K562 (cell line): ENCODE measurements around the gene SEC61G. TPM values are rescaled to one million over a fixed set of nuclear protein-coding genes. Genes with fewer than 3 reads are reported as not detected.

Experiments used
- ARID2 ChIP-seq: fragments of 450-650 bp; IDR thresholded peaks from 2 replicates; pipeline ENCODE4 v1.6.1; 2017; ENCODE audit warnings: antibody characterized with exemption, mild to moderate bottlenecking
- ATF1 ChIP-seq, 2 experiments: fragments of 450-650 bp in 1 of 2; IDR thresholded peaks; 2 replicates each; pipeline ENCODE4 v1.6.1; 2016; ENCODE audit warnings: missing compliant biosample characterization in 1 of 2, missing genetic modification characterization in 1 of 2
- E2F6 ChIP-seq, 2 experiments: IDR thresholded peaks; 2 replicates each; pipeline ENCODE4 v1.6.1; 2011; ENCODE audit warnings: borderline replicate concordance in 1 of 2, control low read depth in 1 of 2, low read depth in 1 of 2, low read length in 1 of 2, mild to moderate bottlenecking in 1 of 2, mixed read lengths in 1 of 2, moderate library complexity in 1 of 2; ENCODE audit not compliant: insufficient read depth in 1 of 2, insufficient read length in 1 of 2, poor library complexity in 1 of 2, severe bottlenecking in 1 of 2; ENCODE audit errors: extremely low read depth in 1 of 2
- ETV1 ChIP-seq: fragments of 450-650 bp; conservative IDR thresholded peaks from 2 replicates; pipeline ENCODE4 v1.6.1; 2016; ENCODE audit warnings: missing genetic modification characterization, control low read depth, low read depth, missing compliant biosample characterization
- GMEB1 ChIP-seq: fragments of 250-450 bp; sonication (Bioruptor Pico); IDR thresholded peaks from 2 replicates; pipeline ENCODE4 v1.4.0; 2020; ENCODE audit warnings: mild to moderate bottlenecking
- MTA1 ChIP-seq: fragments of 450-650 bp; IDR thresholded peaks from 2 replicates; pipeline ENCODE4 v1.6.1; 2017; ENCODE audit warnings: borderline replicate concordance
- NCOA4 ChIP-seq: fragments of 450-650 bp; IDR thresholded peaks from 2 replicates; pipeline ENCODE4 v1.6.1; 2018; ENCODE audit warnings: mild to moderate bottlenecking; ENCODE audit not compliant: partially characterized antibody
- NFIC ChIP-seq: fragments of 450-650 bp; IDR thresholded peaks from 2 replicates; pipeline ENCODE4 v1.6.1; 2017; ENCODE audit warnings: mild to moderate bottlenecking, inconsistent platforms
- NFXL1 ChIP-seq: fragments of 450-650 bp; formaldehyde crosslinking; IDR thresholded peaks from 2 replicates; pipeline ENCODE4 v1.4.0; 2021; ENCODE audit warnings: mild to moderate bottlenecking
- TAF7 ChIP-seq: fragments of 450-650 bp; IDR thresholded peaks from 2 replicates; pipeline ENCODE4 v1.6.1; 2016; ENCODE audit warnings: missing genetic modification characterization, missing compliant biosample characterization
- TEAD1 ChIP-seq, 2 experiments: fragments of 450-650 bp in 1 of 2; sonication (generic) in 1 of 2; formaldehyde crosslinking; IDR thresholded peaks; 2 replicates each; pipeline versions ENCODE4 v1.4.0 to v1.8.0; 2020 to 2022; ENCODE audit warnings: mild to moderate bottlenecking in 2 of 2, missing genetic modification reagents in 1 of 2
- TGIF2 ChIP-seq: sonication (generic); formaldehyde crosslinking; IDR thresholded peaks from 2 replicates; pipeline ENCODE4 v1.8.1; 2022; ENCODE audit warnings: mild to moderate bottlenecking, missing genetic modification reagents, moderate library complexity
- TOE1 ChIP-seq, 2 experiments: fragments of 450-650 bp in 1 of 2; sonication (generic) in 1 of 2; formaldehyde crosslinking in 1 of 2; IDR thresholded peaks; 2 replicates each; pipeline versions ENCODE4 v1.7.1 to v1.8.0; 2016 to 2022; ENCODE audit warnings: borderline replicate concordance in 2 of 2, mild to moderate bottlenecking in 2 of 2, antibody characterized with exemption in 1 of 2, inconsistent platforms in 1 of 2, low read depth in 1 of 2, missing genetic modification reagents in 1 of 2, moderate library complexity in 1 of 2
- ZBTB1 ChIP-seq: sonication (generic); formaldehyde crosslinking; IDR thresholded peaks from 2 replicates; pipeline ENCODE4 v1.8.1; 2023; ENCODE audit warnings: missing genetic modification reagents, low read depth, mild to moderate bottlenecking, borderline replicate concordance
- ZNF12 ChIP-seq: sonication (generic); formaldehyde crosslinking; IDR thresholded peaks from 2 replicates; pipeline ENCODE4 v1.4.0; 2020; ENCODE audit warnings: mild to moderate bottlenecking, missing genetic modification reagents
- ZNF175 ChIP-seq: fragments of 200-800 bp; sonication (Bioruptor generic); IDR thresholded peaks from 2 replicates; pipeline ENCODE4 v1.6.1; 2016; ENCODE audit warnings: low read depth, mild to moderate bottlenecking, missing genetic modification characterization, missing compliant biosample characterization
- ZNF239 ChIP-seq: fragments of 250-450 bp; sonication (Bioruptor Pico); IDR thresholded peaks from 2 replicates; pipeline ENCODE4 v1.4.0; 2020; ENCODE audit warnings: mild to moderate bottlenecking
- ZNF830 ChIP-seq: fragments of 250-450 bp; sonication (Bioruptor Pico); IDR thresholded peaks from 2 replicates; pipeline ENCODE4 v1.5.0; 2021; ENCODE audit warnings: mild to moderate bottlenecking
- polyA plus RNA-seq, 8 experiments: library from polyadenylated mRNA; depleted of rRNA in 4 of 8; stranded (reverse) in 5 of 8; unstranded in 3 of 8; fragments of >200 nt; fragmentation: Nextera tagmentation in 2 of 8; fragmentation: Illumina TruSeq in 1 of 8; extraction: Ambion mirVana in 2 of 8; extraction: Trizol in 1 of 8; gene quantifications; 2 replicates each; pipeline versions ENCODE4 v1.2.1 to v1.2.3, GENCODE V29; 2011 to 2014; ENCODE audit warnings: inconsistent platforms in 1 of 8, missing spikeins in 1 of 8
- total RNA-seq, 7 experiments: library from RNA; depleted of rRNA in 6 of 7; stranded (reverse); fragments of >200 nt in 6 of 7; fragmentation: Illumina TruSeq in 2 of 7; extraction: Trizol in 2 of 7; gene quantifications; 2 replicates each; pipeline versions ENCODE4 v1.2.1 to v1.2.3, GENCODE V29; 2011 to 2021; ENCODE audit warnings: low replicate concordance in 1 of 7
- TF ChIP-seq, protein P1 (sequence below): sonication (generic); formaldehyde crosslinking; IDR thresholded peaks from 2 replicates; pipeline ENCODE4 v1.8.0; 2022; ENCODE audit warnings: missing genetic modification reagents, mild to moderate bottlenecking, moderate library complexity, borderline replicate concordance
- TF ChIP-seq, protein P2 (sequence below): fragments of 450-650 bp; formaldehyde crosslinking; IDR thresholded peaks from 2 replicates; pipeline ENCODE4 v1.4.0; 2022; ENCODE audit warnings: missing genetic modification characterization

SEC61G gene
- total and polyA plus RNA-seq, 9 of the 15 experiments (the other 6 are each of a cell fraction or from before 2014, with no cell fraction given), result 138 to 565 (median 223) TPM

- TF ChIP-seq ZBTB1 (CRISPR knock-in tag) (0 out of 2 replicates have a peak, but pooled peaks have one; percentile 47), GMEB1 (peak; percentile 74), MTA1 (peak; percentile 58; the same call in 1 of the 2 replicates), E2F6 (IDR thresholded peaks at IDR 0.05; ENCODE audit: borderline replicate concordance in 1 of 2, extremely low read depth in 1 of 2, insufficient read depth in 1 of 2, insufficient read length in 1 of 2, low read depth in 1 of 2, low read length in 1 of 2, poor library complexity in 1 of 2, severe bottlenecking in 1 of 2) (peak; percentile 15 to 65), ZNF830 (CRISPR knock-in tag) (no peak), TEAD1 (CRISPR knock-in tag; IDR thresholded peaks at IDR 0.05) (peak in 1 of 2 experiments; percentile 18; a peak in 1 of 4 replicates), NFXL1 (CRISPR knock-in tag) (no peak), ARID2 (no peak), ZNF239 (no peak), NCOA4 (no peak), ZNF175 (CRISPR knock-in tag) (no peak), ETV1 (tag) (no peak), TOE1 (IDR thresholded peaks at IDR 0.05; ENCODE audit: borderline replicate concordance) (no peak), TOE1 (CRISPR knock-in tag; IDR thresholded peaks at IDR 0.05; ENCODE audit: borderline replicate concordance, low read depth) (no peak), ATF1 (CRISPR knock-in tag; IDR thresholded peaks at IDR 0.05) (0 out of 2 replicates have a peak, but pooled peaks have one; percentile 17), ATF1 (tag; IDR thresholded peaks at IDR 0.05) (peak; percentile 78), ZNF12 (CRISPR knock-in tag) (no peak), TGIF2 (peak; percentile 36; the same call in 1 of the 2 replicates), NFIC (0 out of 2 replicates have a peak, but pooled peaks have one; percentile 6), TAF7 (tag) (peak; percentile 76)
- TF ChIP-seq, protein P1, sequence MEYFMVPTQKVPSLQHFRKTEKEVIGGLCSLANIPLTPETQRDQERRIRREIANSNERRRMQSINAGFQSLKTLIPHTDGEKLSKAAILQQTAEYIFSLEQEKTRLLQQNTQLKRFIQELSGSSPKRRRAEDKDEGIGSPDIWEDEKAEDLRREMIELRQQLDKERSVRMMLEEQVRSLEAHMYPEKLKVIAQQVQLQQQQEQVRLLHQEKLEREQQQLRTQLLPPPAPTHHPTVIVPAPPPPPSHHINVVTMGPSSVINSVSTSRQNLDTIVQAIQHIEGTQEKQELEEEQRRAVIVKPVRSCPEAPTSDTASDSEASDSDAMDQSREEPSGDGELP (CRISPR knock-in tag), result peak; percentile 47; the same call in 1 of the 2 replicates
- TF ChIP-seq, protein P2, sequence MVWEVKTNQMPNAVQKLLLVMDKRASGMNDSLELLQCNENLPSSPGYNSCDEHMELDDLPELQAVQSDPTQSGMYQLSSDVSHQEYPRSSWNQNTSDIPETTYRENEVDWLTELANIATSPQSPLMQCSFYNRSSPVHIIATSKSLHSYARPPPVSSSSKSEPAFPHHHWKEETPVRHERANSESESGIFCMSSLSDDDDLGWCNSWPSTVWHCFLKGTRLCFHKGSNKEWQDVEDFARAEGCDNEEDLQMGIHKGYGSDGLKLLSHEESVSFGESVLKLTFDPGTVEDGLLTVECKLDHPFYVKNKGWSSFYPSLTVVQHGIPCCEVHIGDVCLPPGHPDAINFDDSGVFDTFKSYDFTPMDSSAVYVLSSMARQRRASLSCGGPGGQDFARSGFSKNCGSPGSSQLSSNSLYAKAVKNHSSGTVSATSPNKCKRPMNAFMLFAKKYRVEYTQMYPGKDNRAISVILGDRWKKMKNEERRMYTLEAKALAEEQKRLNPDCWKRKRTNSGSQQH, result no peak
These were observed at the start of gene SEC61G (continued) for GRCh38 chr7:54758702-54759592.
